Measurements from ENCODE around the gene SERPINC1. TPM values are rescaled to one million over a fixed set of nuclear protein-coding genes. Genes with fewer than 3 reads are reported as not detected.

The SERPINC1 gene
- total RNA-seq, 1 experiment from 2014 or later, result 0.57 TPM

DNA sequence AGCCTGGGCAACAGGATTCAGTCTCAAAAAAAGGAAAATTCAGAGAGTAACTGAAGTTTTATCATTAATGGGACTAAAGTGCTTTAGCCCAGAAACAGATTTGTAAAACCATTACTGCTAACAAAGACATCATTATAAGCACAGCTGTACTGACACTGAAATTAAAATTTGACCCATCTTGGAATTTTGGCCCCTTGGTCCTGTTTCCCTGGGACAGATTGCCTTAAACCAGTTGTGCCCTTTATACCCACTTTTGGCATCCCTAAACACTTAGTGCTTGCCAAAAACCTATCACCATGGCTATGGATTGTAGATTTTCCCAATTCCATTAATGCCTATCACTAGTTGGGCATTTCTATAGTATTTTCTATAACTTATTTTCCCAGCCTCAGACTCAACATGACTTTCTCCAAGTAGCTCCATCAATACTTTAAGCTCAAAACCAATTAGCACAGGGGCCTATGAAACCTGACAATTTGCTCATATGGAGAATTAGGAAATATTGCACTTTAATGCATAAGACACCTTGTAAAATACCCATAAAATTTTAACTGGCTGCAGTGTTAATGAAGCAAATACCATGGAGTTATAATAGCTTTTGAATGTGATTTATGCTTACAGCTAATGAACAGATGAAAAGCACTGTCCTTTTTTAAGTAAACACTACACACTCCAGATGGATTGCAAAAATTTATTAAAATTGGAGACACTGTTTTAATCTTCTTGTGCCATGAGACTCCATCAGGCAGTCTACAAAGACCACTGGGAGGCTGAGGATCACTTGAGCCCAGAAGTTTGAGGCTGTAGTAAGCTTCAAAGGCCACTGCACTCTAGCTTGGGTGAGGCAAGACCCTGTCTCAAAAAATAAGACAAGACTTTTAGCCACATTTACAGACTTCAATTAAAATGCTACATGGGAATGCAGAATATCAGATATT lies 53.6 kb downstream of the SERPINC1 start:
- H3K4me1 Mint-ChIP-seq, result peaks cover 44% of the 10 kb centered on the region
- H3K9me3 Mint-ChIP-seq, result no peaks in the 10 kb centered on the region
- H3K27ac Mint-ChIP-seq, result peak overlapping the region; percentile 100
- no peaks in the 10 kb centered on the region for H3K27me3 Mint-ChIP-seq (ENCODE audit: low read depth)
- POLR2A ChIA-PET, result interaction anchor here (1.1 to 1.4 kb wide), 2 partner anchors 15 to 159 kb away, joined by 4 to 8 read pairs; partner anchors contain the start of gene RC3H1
- peaks cover 57% of the 10 kb centered on the region for H3K36me3 Mint-ChIP-seq
- DNase-seq (ENCODE audit: low spot score) (no peak), ATAC-seq (no peak)
- TF ChIP-seq OVOL2 (CRISPR knock-in tag; IDR thresholded peaks at IDR 0.05; ENCODE audit: borderline replicate concordance) (no peak), FOXP1 (CRISPR knock-in tag; IDR thresholded peaks at IDR 0.05; ENCODE audit: borderline replicate concordance) (no peak), ZNF416 (CRISPR knock-in tag; IDR thresholded peaks at IDR 0.05) (peak; percentile 96), SMAD4 (CRISPR knock-in tag; IDR thresholded peaks at IDR 0.05) (no peak), EMX1 (CRISPR knock-in tag; IDR thresholded peaks at IDR 0.05) (peak; percentile 96), NFATC4 (CRISPR knock-in tag; IDR thresholded peaks at IDR 0.05) (peak; percentile 97), PRRX2 (CRISPR knock-in tag; IDR thresholded peaks at IDR 0.05) (peak; percentile 95), GTF2I (CRISPR knock-in tag; conservative IDR thresholded peaks at IDR 0.05) (no peak), ZNF671 (CRISPR knock-in tag; IDR thresholded peaks at IDR 0.05) (peak; percentile 97), ZNF263 (CRISPR knock-in tag; IDR thresholded peaks at IDR 0.05; ENCODE audit: low read depth) (no peak)
- TF ChIP-seq, protein P1, sequence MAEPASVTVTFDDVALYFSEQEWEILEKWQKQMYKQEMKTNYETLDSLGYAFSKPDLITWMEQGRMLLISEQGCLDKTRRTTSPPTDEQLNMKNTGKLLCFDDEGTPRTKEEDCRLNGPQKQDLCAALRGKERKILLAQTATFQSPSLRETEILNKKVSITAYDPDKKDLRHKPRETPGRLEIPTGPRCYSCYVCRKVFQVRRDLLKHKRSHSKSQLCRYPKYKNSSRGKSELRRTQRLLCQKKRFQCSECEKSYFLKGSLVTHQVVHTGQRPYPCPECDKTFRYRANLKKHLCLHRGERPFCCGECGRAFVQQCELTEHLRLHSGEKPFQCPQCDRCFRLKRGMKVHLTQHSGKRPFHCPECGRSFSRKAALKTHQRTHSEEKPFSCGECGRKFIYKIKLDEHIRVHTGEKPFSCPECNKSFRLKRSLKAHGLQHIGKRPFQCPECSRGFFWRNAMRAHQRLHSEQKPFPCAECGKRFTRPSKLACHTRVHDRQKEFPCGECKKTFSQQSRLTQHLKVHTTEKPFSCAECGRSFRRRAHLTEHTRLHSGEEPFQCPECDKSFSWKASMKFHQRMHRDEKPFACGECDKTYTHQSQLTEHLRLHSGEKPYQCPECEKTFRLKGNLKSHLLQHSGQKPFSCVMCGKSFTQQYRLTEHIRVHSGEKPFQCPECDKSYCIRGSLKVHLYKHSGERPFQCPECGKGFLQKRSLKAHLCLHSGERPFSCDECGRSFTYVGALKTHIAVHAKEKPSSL (CRISPR knock-in tag; conservative IDR thresholded peaks at IDR 0.05), result peak; percentile 91
- TF ChIP-seq, protein P2, sequence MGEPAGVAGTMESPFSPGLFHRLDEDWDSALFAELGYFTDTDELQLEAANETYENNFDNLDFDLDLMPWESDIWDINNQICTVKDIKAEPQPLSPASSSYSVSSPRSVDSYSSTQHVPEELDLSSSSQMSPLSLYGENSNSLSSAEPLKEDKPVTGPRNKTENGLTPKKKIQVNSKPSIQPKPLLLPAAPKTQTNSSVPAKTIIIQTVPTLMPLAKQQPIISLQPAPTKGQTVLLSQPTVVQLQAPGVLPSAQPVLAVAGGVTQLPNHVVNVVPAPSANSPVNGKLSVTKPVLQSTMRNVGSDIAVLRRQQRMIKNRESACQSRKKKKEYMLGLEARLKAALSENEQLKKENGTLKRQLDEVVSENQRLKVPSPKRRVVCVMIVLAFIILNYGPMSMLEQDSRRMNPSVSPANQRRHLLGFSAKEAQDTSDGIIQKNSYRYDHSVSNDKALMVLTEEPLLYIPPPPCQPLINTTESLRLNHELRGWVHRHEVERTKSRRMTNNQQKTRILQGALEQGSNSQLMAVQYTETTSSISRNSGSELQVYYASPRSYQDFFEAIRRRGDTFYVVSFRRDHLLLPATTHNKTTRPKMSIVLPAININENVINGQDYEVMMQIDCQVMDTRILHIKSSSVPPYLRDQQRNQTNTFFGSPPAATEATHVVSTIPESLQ (CRISPR knock-in tag; IDR thresholded peaks at IDR 0.05), result no peak
- TF ChIP-seq, protein P3, sequence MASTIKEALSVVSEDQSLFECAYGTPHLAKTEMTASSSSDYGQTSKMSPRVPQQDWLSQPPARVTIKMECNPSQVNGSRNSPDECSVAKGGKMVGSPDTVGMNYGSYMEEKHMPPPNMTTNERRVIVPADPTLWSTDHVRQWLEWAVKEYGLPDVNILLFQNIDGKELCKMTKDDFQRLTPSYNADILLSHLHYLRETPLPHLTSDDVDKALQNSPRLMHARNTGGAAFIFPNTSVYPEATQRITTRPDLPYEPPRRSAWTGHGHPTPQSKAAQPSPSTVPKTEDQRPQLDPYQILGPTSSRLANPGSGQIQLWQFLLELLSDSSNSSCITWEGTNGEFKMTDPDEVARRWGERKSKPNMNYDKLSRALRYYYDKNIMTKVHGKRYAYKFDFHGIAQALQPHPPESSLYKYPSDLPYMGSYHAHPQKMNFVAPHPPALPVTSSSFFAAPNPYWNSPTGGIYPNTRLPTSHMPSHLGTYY (CRISPR knock-in tag; IDR thresholded peaks at IDR 0.05), result peak; percentile 98
- TF ChIP-seq, protein P4, sequence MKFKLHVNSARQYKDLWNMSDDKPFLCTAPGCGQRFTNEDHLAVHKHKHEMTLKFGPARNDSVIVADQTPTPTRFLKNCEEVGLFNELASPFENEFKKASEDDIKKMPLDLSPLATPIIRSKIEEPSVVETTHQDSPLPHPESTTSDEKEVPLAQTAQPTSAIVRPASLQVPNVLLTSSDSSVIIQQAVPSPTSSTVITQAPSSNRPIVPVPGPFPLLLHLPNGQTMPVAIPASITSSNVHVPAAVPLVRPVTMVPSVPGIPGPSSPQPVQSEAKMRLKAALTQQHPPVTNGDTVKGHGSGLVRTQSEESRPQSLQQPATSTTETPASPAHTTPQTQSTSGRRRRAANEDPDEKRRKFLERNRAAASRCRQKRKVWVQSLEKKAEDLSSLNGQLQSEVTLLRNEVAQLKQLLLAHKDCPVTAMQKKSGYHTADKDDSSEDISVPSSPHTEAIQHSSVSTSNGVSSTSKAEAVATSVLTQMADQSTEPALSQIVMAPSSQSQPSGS (CRISPR knock-in tag; IDR thresholded peaks at IDR 0.05; ENCODE audit: borderline replicate concordance, low read depth), result no peak
- TF ChIP-seq, protein P5, sequence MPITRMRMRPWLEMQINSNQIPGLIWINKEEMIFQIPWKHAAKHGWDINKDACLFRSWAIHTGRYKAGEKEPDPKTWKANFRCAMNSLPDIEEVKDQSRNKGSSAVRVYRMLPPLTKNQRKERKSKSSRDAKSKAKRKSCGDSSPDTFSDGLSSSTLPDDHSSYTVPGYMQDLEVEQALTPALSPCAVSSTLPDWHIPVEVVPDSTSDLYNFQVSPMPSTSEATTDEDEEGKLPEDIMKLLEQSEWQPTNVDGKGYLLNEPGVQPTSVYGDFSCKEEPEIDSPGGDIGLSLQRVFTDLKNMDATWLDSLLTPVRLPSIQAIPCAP (CRISPR knock-in tag; IDR thresholded peaks at IDR 0.05), result no peak
- TF ChIP-seq, protein P6, sequence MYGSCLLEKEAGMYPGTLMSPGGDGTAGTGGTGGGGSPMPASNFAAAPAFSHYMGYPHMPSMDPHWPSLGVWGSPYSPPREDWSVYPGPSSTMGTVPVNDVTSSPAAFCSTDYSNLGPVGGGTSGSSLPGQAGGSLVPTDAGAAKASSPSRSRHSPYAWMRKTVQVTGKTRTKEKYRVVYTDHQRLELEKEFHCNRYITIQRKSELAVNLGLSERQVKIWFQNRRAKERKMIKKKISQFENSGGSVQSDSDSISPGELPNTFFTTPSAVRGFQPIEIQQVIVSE (CRISPR knock-in tag; IDR thresholded peaks at IDR 0.05; ENCODE audit: borderline replicate concordance), result no peak
- TF ChIP-seq, protein P7, sequence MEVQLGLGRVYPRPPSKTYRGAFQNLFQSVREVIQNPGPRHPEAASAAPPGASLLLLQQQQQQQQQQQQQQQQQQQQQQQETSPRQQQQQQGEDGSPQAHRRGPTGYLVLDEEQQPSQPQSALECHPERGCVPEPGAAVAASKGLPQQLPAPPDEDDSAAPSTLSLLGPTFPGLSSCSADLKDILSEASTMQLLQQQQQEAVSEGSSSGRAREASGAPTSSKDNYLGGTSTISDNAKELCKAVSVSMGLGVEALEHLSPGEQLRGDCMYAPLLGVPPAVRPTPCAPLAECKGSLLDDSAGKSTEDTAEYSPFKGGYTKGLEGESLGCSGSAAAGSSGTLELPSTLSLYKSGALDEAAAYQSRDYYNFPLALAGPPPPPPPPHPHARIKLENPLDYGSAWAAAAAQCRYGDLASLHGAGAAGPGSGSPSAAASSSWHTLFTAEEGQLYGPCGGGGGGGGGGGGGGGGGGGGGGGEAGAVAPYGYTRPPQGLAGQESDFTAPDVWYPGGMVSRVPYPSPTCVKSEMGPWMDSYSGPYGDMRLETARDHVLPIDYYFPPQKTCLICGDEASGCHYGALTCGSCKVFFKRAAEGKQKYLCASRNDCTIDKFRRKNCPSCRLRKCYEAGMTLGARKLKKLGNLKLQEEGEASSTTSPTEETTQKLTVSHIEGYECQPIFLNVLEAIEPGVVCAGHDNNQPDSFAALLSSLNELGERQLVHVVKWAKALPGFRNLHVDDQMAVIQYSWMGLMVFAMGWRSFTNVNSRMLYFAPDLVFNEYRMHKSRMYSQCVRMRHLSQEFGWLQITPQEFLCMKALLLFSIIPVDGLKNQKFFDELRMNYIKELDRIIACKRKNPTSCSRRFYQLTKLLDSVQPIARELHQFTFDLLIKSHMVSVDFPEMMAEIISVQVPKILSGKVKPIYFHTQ (CRISPR knock-in tag; IDR thresholded peaks at IDR 0.05), result peak; percentile 86; the same call in 1 of the 2 replicates
- TF ChIP-seq, protein P8, sequence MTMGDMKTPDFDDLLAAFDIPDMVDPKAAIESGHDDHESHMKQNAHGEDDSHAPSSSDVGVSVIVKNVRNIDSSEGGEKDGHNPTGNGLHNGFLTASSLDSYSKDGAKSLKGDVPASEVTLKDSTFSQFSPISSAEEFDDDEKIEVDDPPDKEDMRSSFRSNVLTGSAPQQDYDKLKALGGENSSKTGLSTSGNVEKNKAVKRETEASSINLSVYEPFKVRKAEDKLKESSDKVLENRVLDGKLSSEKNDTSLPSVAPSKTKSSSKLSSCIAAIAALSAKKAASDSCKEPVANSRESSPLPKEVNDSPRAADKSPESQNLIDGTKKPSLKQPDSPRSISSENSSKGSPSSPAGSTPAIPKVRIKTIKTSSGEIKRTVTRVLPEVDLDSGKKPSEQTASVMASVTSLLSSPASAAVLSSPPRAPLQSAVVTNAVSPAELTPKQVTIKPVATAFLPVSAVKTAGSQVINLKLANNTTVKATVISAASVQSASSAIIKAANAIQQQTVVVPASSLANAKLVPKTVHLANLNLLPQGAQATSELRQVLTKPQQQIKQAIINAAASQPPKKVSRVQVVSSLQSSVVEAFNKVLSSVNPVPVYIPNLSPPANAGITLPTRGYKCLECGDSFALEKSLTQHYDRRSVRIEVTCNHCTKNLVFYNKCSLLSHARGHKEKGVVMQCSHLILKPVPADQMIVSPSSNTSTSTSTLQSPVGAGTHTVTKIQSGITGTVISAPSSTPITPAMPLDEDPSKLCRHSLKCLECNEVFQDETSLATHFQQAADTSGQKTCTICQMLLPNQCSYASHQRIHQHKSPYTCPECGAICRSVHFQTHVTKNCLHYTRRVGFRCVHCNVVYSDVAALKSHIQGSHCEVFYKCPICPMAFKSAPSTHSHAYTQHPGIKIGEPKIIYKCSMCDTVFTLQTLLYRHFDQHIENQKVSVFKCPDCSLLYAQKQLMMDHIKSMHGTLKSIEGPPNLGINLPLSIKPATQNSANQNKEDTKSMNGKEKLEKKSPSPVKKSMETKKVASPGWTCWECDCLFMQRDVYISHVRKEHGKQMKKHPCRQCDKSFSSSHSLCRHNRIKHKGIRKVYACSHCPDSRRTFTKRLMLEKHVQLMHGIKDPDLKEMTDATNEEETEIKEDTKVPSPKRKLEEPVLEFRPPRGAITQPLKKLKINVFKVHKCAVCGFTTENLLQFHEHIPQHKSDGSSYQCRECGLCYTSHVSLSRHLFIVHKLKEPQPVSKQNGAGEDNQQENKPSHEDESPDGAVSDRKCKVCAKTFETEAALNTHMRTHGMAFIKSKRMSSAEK (CRISPR knock-in tag; IDR thresholded peaks at IDR 0.05; ENCODE audit: borderline replicate concordance), result peak; percentile 96
- H3K4me3 Mint-ChIP-seq, result peak overlapping the region; percentile 97
- CTCF ChIA-PET, result interaction anchor here (0.6 kb wide), 2 partner anchors 21 to 90 kb away, joined by 3 read pairs; no protein-coding TSS in a partner anchor
